ENCODE measurements around the gene EPB42.

The EPB42 gene

GRCh38 chr15:43153269-43153668 is 67.5 kb downstream of the EPB42 start:
- TF ChIP-seq CTCF (IDR thresholded peaks at IDR 0.05; ENCODE audit: insufficient read depth, low read length, missing control alignments), result no peak
- POLR2A ChIA-PET, result no interaction called here
- CTCF ChIA-PET, result no interaction called here

GRCh38 chr15:43151688-43152087 is 69.1 kb downstream of the EPB42 start:
- ChIA-PET POLR2A (no interaction called here), CTCF (interaction anchor here (0.5 kb wide), 1 partner anchor 28 kb away, joined by 3 read pairs; no protein-coding TSS in a partner anchor)
- no peak for TF ChIP-seq CTCF (IDR thresholded peaks at IDR 0.05; ENCODE audit: insufficient read depth, low read length, missing control alignments)
- no peak overlapping the region for H3K4me3 ChIP-seq (ENCODE audit: low read depth, low read length)
- DNase-seq (ENCODE audit: low read depth, low spot score), result no peak

More at GRCh38 chr15:43153269-43153668, 67.5 kb downstream of the EPB42 start:
- no peak for DNase-seq (ENCODE audit: low read depth, low spot score)
- no peak overlapping the region for H3K4me3 ChIP-seq (ENCODE audit: low read depth, low read length)

GRCh38 chr15:43150191-43150929 is 70.5 kb downstream of the EPB42 start:
- no peak for TF ChIP-seq CTCF (IDR thresholded peaks at IDR 0.05; ENCODE audit: insufficient read depth, low read length, missing control alignments)
- POLR2A ChIA-PET, result no interaction called here
- CTCF ChIA-PET, result no interaction called here
- H3K4me3 ChIP-seq (ENCODE audit: low read depth, low read length), result no peak overlapping the region
- DNase-seq (ENCODE audit: low read depth, low spot score), result peak; percentile 92

All from AG04449 (cell line).